Right ventricle myocardium superior (tissue), 1 donor: ENCODE measurements around the gene CDC20. TPM values are rescaled to one million over a fixed set of nuclear protein-coding genes. Genes with fewer than 3 reads are reported as not detected.

Source experiments
- ATAC-seq: fragments of 200-7000 bp; cut with Tn5 transposase; one replicate; pipeline ENCODE4 v1.9.1; 2020; ENCODE audit warnings: mild to moderate bottlenecking; ENCODE audit not compliant: poor library complexity
- DNase-seq: peaks from one replicate; pipeline ENCODE4 v3.0.0-alpha.2; 2020
- intact Hi-C: fragments of 100-400 bp; cut with DNase I; formaldehyde crosslinking; loops from one replicate; pipeline ENCODE4 v1.11.2; 2022
- long read RNA-seq: library from polyadenylated mRNA; unstranded; transcript quantifications from one replicate; pipeline ENCODE4 v2.0.0, GENCODE V29; 2021
- total RNA-seq: library from RNA; stranded (reverse); fragmentation: NEBNext Ultra II Directional; extraction: Animal tissue kit (Norgen Biotek cat#: 25700); gene quantifications from one replicate; pipeline ENCODE4 v1.2.1, GENCODE V29; 2021
- donor health status: DM: no; HTN: yes; CAD: no; lungs with severe emphysema.

The CDC20 gene
- 0.83 TPM for total RNA-seq
- long read RNA-seq, partial matches to known transcripts, result 0 of 3 reads
- long read RNA-seq, other reads (novel, unspliced or antisense), result 2 of 3 reads

GRCh38 chr1:43358746-43359693 lies at the start of gene CDC20:
CDC20 (plus strand) TSS chr1:43358981; CDS start chr1:43359216, 235 bp downstream.
- DNase-seq (peak; percentile 100), ATAC-seq (peak; percentile 98)
- intact Hi-C loops, result no loop called here

GRCh38 chr1:43309405-43310025 lies 49.3 kb upstream of the CDC20 start:
- intact Hi-C loops, result no loop called here
- ATAC-seq (no peak), DNase-seq (peak; percentile 33)

GRCh38 chr1:43311521-43311920 lies 47.3 kb upstream of the CDC20 start:
- DNase-seq (peak; percentile 37), ATAC-seq (no peak)
- intact Hi-C loops, result no loop called here

GRCh38 chr1:43312212-43312623 lies 46.6 kb upstream of the CDC20 start:
- ATAC-seq (no peak), DNase-seq (peak; percentile 34)
- intact Hi-C loops, result no loop called here

GRCh38 chr1:43312663-43313515 lies 45.9 kb upstream of the CDC20 start:
- DNase-seq (peak; percentile 35), ATAC-seq (no peak)
- intact Hi-C loops, result no loop called here

GRCh38 chr1:43313771-43314170 lies 45.0 kb upstream of the CDC20 start:
- ATAC-seq, result no peak
- intact Hi-C loops, result no loop called here
- peak; percentile 31 for DNase-seq

- DNase-seq (peak; percentile 20), ATAC-seq (no peak)
- intact Hi-C loops, result no loop called here
Measured at GRCh38 chr1:43314233-43314632, 44.5 kb upstream of the CDC20 start.

- intact Hi-C loops, result no loop called here
- DNase-seq (peak; percentile 6), ATAC-seq (no peak)
Measured at GRCh38 chr1:43315481-43315880, 43.3 kb upstream of the CDC20 start.

- DNase-seq (peak; percentile 23), ATAC-seq (no peak)
- intact Hi-C loops, result no loop called here
Measured at GRCh38 chr1:43315963-43316737, 42.6 kb upstream of the CDC20 start.

- intact Hi-C loops, result no loop called here
- DNase-seq, result peak; percentile 14
- ATAC-seq, result no peak
Measured at GRCh38 chr1:43316738-43317520, 41.9 kb upstream of the CDC20 start.

- ATAC-seq (no peak), DNase-seq (peak; percentile 30)
- intact Hi-C loops, result no loop called here
Measured at GRCh38 chr1:43317817-43318471, 40.8 kb upstream of the CDC20 start.

- DNase-seq (peak; percentile 0), ATAC-seq (no peak)
- intact Hi-C loops, result no loop called here
Measured at GRCh38 chr1:43318831-43319230, 40.0 kb upstream of the CDC20 start.

GRCh38 chr1:43319288-43319687 lies 39.5 kb upstream of the CDC20 start:
- peak; percentile 18 for DNase-seq
- intact Hi-C loops, result no loop called here
- no peak for ATAC-seq

GRCh38 chr1:43319766-43320165 lies 39.0 kb upstream of the CDC20 start:
- ATAC-seq (no peak), DNase-seq (peak; percentile 4)
- intact Hi-C loops, result no loop called here

- ATAC-seq, result no peak
- no peak for DNase-seq
Measured at GRCh38 chr1:43321331-43321891, 37.4 kb upstream of the CDC20 start.

GRCh38 chr1:43322506-43322905 lies 36.3 kb upstream of the CDC20 start:
- ATAC-seq, result no peak
- DNase-seq, result no peak
- intact Hi-C loops, result no loop called here

More at GRCh38 chr1:43321331-43321891, 37.4 kb upstream of the CDC20 start:
- intact Hi-C loops, result no loop called here

- intact Hi-C loops, result no loop called here
- ATAC-seq (no peak), DNase-seq (no peak)
Measured at GRCh38 chr1:43324810-43325209, 34.0 kb upstream of the CDC20 start.
